HG03175 (cell line): ENCODE results near the gene UBN1.
"Not testable (repeated sequence)": the region's sequence is repeated elsewhere in the genome, so short reads cannot be mapped to it uniquely, and the experiment has no call there.

Source experiments
- ATAC-seq: cut with Tn5 transposase; IDR thresholded peaks from one replicate; pipeline ENCODE4 v1.9.1; 2021; ENCODE audit warnings: mild to moderate bottlenecking, moderate library complexity; ENCODE audit not compliant: unreplicated experiment

Gene UBN1

DNA sequence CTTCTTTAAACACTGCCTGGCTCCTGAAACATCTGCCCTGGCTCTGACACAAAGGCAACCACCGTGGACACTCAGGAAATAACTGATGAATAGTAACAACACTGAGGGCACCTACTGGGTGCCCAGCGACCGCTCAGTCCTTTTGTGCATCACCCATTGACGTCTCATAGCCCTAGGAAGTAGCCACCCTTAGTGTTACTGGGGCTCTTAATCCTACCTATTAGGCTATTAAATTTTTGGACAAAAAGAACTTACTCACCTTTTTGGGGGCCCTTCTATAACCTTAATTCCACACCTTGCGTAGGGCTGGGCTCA is 78.0 kb downstream of the UBN1 start:
- ATAC-seq: no peak

DNA sequence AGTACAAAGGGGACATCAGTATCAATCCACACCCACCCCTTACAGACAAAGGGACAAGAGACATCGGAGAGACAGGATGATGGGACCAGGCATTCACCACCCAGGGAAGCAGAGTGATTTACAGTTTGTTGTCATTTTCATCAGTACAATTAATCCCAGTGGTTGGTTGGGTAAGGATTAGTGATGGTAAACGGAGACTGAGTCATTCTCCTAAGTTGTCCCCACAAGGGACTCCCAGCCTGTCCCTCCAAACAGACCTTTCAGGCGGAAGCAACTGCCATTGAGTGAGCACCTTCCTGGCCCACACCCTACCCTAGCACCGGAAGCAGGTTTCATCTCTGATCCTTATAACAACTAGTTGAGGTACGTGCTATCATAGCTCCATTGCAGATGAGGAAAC is 78.5 kb downstream of the UBN1 start:
- no peak for ATAC-seq

DNA sequence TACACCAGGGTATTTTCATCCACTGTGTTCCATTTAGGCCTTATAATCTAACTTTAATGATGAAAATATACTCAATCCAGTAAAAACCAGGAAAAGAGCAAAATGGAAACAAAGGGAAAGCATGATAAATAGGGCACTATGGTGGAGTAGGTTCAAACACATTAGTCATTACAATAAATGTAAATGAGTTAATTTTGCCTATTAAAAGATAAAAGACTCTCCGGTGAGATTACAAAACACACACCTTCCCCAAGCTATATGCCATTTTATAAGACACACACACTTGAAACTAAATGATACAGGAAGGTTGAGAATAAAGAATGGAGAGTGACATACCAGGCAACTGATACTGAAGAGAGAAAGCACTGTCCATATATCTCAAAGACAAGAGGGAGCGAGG is 79.6 kb downstream of the UBN1 start:
- no peak for ATAC-seq

DNA sequence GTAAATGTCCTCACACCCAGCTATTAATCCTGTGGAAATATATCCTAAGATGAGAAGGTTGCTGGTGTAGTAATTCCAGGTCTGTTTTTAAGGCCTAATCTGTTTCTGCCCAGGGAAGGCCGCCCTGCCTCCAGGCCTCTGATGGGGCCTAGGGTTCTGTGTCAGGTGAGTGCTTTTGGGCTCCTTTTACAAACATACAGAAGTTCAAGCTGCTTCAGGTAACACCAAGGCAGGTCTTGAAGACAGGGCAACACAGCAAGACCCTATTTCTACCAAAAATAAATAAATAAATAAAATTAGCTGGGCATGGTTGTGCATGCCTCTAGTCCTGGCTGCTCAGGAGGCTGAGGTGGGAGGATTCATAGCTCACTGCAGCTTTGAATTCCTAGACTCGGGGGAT is 80.4 kb downstream of the UBN1 start:
- ATAC-seq: no peak

DNA sequence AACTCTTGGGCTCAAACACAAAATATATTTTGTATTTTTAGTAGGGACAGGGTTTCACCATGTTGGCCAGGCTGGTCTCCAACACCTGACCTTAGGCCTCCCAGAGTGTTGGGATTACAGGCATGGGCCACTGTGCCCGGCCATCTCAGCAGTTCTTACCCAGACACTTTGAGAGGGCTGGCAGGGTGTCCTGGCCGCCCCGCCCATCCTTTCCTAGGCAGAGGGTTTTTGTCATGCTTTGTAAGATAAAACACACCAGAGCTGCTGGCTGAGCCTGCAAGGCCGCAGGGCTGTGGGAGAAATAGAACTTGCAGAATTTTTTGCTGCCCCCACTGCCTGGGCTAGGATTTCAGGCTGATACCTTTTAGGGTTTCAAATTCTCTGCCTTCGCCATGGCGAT is 80.9 kb downstream of the UBN1 start:
- no peak for ATAC-seq

DNA sequence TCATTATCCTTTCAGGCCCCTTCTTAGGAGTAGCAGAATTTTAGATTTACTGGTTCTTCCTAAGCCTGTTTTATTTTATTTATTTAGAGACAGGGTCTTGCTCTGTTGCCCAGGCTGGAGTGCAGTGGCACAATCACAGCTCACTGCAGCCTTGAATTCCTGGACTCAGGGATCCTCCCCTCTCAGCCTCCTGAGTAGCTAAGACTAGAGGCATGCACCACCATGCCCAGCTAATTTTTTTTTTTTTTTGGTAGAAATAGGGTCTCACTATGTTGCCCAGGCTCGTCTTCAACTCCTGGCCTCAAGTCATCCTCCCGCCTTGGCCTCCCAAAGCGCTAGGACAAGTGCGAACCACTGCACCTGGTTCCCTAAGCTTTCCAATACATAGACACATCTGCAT is 82.3 kb downstream of the UBN1 start:
- not testable (repeated sequence) for ATAC-seq

DNA sequence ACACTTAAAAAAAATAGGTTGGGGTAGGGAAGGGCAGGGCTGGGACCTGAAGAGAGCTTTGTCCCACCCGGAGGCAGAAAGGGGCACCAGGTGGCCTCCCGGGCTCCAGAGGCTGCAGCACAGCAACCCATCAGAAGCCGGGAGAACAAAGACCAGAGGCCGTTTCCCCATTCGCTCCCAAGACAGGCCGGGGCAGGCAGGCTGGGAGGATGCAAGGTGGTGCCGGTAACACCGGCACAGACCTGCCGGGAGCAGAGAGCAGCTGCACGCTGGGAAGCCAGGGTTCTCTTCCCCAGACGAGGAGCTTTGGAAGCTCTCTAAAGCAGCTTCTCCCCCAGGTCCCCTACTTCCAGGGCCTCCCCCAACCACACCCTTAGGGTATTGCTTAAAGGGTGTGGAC is 84.1 kb downstream of the UBN1 start:
- no peak for ATAC-seq
